COR-L47 (cell line): ENCODE data around the gene SWAP70.
"Not testable (repeated sequence)": the region's sequence is repeated elsewhere in the genome, so short reads cannot be mapped to it uniquely, and the experiment has no call there.

Source experiments
- DNase-seq: peaks from one replicate; lab custom pipeline; 2025; lab: John Stamatoyannopoulos, UW

Gene SWAP70

DNA sequence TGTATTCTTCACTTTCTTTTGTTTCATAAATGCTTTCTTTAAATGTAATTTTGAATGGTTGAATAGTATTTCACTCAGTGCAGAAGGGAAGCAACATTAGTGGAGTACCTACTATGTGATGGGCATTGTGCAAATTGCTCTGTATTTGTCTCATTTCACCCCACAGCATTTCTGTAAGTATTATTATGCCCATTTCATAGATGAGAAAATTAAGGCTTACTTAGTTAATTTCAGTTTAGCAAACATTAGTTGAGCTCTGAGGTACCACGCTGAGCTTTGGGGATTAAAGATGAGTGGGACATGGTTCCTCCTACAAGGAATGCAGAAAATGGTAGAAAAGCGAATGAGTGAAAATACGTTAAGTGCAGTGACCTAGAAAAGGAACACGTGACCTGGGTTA is 58.1 kb downstream of the SWAP70 start:
- no peak for DNase-seq

DNA sequence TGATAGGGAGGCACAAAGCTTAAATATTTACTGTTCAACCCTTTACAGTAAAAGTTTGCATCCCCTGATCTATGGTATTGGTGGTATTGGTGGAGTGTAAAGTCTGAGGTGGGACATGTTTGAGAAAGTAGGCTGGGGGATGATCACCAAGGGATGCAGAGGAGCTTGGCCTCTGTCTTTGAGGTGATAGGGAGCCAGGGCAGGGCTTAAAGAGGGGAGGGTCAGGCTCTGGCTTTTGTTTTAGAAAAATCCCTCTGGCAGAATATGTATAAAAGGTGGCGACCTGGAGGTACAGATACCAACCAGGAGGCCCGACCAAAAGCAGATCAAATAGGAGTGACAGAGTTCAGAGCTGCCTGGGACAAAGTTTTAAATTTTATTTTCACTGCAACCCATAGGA is 59.0 kb downstream of the SWAP70 start:
- no peak for DNase-seq

DNA sequence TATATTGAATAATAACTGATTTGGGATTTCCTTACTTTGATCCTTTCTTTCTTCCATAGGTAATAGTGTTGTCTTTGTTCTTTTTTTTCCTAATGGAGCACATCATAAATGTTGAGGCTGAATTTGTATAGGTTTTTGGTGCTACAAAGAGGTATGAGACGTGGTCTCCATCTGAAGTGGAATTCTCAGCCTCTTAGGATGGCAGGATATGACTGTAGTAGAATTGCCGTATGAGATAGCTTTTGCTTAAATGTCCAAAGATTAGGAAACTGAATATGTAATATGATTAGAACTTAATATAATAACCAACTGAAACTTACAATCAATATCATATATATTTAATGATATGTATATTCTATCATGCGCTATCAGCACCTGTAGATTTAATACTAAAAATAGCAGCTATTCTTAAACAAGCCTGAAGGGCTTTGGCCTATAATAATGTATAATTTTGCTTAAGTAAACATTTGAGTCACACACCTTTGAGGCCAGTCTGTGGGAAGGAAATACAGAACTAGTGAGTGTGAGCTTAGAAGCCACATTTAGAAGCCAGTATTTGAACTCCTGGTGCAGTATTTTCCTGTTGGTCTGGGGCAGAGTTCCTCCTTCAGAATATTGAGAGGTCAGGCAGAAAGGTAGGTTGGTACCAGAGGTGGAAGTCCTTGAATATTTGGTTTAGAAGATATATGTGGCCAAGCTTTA is 62.6 kb downstream of the SWAP70 start:
- DNase-seq: peak; percentile 56

DNA sequence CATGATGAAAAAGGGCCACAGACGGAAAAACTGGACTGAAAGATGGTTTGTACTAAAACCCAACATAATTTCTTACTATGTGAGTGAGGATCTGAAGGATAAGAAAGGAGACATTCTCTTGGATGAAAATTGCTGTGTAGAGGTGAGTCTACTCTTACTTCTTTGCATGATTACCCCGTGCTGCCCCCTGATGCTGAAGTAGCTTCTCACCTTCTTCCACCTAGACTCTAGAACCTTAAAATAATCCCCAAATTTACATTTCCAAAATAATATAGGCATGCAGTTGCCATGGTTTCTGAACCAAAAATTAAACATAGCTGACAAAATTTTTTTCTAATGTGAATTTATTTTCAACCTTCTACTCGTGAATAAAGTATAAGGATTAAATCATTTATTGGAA is 64.2 kb downstream of the SWAP70 start:
- no peak for DNase-seq

DNA sequence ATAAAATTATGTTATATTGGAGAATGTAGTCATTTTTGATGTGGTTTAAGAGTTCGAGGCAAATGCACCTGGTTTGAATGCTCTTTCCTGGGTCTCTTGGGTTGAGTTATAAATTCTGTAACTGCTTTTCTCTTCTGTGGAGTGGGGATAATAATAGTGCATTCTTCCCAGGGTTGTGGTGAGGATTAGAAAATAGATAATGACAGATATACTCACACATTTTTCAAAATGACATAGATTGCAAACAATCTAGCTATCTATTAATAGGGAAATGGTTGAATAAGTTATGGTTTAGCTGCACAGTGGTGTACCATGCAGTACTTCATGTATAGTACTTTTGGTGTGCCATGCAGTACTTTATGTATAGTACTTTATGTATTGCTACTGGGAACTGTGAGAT is 67.4 kb downstream of the SWAP70 start:
- DNase-seq: no peak

DNA sequence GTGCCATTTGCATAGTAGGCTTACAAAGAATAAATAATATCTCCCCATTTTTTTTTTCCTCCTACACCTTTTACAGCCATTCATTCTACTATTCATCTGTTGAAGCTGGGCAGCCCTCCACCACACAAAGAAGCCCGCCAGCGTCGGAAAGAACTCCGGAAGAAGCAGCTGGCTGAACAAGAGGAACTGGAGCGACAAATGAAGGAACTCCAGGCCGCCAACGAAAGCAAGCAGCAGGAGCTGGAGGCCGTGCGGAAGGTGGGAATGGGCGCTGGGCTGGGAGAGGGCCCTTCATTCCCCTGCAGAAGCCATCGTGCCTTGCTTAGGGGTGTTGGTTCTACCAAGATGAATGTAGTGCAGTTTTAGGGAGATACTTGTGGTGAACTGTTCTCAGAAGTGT is 68.6 kb downstream of the SWAP70 start:
- DNase-seq: no peak

DNA sequence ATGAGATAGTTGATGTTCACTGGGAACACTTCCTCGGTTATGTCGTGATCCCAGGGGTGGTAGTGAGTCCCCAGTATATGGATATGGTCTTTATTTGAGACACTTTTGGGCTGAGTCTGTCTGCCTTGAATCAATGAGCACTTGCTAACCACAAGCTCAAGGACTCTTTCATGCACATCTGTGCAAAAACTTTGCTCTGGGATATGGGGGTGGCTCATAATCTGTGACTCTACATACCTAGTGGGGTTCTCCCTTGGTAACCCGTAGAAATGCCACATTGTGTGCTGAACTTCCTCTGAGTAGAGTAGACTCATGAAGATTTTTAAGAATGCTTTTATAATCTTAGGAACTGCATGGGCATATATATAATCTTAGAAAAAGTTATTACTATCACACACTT is 69.3 kb downstream of the SWAP70 start:
- DNase-seq: no peak

DNA sequence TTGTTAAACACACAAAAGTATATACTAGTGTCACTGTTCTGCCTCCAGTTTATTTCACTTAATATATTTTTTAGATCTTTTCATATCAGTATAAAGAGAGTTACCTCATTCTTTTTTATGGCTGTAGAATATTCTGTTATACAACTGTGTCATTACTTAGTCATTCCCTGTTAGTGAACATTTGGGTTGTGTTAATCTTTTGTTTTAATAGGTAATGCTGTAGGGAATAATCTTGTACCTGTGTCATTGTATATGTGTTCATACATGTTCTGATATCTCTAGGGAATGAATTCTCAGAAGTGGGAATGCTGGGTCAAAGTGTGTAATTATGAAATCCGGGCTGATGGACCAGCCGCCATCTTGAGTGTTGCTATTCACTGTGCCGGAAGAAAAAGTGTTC is 71.4 kb downstream of the SWAP70 start:
- DNase-seq: no peak

DNA sequence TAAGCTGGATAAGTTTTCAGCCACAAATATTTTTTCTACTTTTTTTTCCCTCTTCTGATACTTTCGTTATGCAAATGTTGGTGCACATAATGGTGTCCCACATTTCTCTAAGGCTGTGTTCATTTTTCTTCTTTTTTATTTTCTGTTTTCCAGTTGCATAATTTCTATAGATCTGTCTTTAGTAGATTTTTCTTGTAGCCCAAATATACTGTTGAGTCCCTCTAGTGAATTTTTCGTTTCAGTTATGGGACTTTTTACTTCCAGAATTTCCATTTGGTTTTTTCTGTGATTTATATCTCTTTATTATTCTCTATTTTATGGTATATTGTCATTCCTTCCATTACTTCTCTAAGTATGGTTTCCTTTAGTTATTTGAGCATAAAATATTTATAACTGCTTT is 72.0 kb downstream of the SWAP70 start:
- DNase-seq: no peak

DNA sequence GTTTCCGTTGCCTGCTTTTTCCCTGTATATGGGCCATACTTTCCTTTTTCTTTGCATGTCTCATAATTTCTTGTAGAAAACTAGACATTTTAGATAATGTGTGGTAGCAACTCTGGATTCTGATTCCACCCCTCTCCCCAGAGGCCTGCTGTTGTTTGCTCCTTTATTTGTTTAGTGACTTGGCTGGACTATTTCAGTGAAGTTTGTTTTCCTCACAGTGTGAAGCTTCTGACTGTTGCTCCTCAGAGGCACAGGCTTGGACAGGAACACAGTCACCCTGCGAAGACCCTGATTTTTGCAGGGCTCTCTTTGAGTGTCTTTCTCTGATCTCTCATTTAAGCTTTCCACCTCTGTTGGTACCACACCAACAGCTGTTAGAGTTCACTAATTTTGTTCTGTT is 72.5 kb downstream of the SWAP70 start:
- no peak for DNase-seq

DNA sequence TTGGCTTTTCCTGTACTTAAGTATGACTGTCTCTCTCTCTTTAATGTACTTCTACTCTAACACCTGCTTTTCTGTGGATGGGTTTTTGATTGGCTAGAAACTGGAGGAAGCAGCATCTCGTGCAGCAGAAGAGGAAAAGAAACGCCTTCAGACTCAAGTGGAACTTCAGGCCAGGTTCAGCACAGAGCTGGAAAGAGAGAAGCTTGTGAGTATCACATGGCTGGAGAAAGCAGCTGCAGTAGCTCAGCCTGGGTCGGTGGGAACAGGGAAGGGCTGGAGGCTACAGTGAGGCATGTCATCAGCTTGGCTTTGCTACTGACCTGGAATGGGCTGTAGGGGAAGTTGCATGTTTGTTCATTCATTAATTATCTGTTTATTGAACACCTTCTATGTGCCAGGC is 74.2 kb downstream of the SWAP70 start:
- DNase-seq: no peak

DNA sequence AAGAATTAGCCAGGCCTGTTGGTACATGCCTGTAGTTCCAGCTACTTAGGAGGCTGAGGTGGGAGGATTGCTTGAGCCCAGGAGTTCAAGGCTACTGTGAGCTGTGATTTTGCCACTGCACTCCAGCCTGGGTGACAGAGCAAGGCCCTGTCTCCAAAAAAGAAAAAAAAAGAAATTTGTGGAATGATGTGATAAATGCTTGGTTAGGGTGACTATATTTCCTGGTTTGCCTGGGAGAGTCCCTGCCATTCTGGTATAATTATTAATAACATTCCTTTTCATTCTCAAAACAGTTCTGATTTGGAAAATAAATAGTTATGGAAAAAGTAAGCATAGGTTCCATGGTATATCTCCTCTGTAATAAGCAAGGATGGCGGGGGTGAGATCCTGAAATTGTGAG is 74.8 kb downstream of the SWAP70 start:
- no peak for DNase-seq

DNA sequence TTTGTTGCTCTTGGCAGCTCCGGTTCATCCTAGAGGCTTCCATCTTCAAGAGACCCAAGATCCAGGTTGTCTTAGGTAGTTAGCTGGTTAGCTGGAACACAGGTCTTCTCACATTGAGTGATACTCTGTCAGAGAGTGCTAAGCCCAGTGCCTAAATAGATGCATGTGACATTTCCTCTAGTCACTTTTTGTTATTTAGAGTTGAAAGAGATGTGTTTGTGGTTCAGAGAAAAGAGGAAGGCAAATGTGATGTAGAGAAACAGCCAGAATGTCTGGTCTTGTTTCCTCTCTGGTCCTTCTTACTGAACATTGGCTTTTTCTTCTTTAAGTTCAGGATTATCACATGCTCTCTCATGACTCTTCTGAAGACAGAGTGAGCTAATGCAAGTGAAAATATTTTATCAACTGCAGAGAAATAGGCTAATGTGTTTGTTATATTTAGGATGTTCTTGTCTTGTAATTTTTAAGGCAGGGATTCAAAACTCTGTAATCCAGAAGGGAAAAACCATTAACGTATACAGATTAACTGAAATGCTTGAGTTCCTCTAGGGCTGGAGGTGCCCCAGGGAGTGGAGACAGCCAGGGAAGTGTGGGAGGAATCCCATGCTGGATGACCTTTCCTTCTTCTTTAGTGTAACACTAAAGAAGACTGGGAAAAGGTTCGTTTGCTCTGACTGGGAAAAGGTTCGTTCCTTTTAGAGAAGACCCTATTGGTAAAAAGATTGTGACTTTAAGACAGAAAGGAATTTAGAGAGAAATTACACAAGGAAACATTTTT is 75.4 kb downstream of the SWAP70 start:
- no peak for DNase-seq

DNA sequence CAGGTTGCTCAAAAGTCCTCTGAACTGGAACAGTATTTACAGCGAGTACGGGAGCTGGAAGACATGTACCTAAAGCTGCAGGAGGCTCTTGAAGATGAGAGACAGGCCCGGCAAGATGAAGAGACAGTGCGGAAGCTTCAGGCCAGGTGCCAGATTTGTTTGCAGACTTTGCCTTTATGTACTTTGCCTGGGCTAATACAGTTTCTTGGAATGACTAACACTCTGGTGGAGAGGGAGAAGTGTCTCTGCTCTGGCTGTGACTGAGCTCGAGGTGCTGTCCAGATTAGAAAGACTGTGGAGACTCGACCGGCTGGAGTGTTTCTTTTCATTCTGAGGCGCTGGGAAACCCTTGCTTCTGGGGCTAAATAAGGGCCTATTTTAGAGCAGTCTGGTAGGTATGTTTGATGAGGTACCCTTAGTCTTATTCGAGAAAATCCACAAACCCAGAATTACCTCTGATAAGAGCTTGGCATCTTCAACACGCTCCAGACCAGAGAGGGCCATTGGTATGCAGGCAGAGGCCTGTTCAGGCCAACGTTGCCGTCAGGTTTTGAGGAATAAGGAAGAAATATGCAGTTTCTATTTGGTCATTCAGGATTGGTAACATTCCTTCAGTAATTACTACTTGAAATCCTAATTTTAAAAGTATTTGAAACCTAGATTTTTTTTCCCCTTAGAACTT is 76.5 kb downstream of the SWAP70 start:
- DNase-seq: no peak

DNA sequence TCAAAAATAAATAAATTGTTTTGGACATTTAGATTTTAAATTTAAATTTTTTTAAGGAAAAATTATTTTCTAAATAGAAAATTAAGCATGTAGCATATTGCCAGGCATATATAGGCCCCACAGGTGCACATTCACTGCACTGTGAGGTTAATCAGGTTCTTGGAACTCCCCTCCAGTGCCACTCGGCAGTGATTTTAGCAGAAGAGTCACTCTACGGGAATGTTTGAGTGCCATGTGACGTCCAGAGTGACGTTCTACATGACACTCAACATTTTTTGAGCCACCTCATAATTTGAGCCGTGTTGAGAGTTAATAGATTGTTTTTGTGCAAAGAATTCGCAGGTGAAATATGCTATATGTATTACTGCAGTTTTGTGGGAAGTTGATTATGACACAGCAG is 77.4 kb downstream of the SWAP70 start:
- DNase-seq: no peak

DNA sequence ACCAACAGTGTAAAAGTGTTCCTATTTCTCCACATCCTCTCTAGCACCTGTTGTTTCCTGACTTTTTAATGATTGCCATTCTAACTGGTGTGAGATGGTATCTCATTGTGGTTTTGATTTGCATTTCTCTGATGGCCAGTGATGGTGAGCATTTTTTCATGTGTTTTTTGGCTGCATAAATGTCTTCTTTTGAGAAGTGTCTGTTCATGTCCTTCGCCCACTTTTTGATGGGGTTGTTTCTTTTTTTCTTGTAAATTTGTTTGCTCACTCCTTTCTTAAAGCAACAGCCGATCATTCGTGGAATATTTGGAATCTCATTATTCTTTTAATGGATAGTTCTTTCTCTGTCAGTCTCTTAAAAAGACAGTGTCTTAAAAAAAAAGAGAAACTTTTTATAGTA is 79.6 kb downstream of the SWAP70 start:
- DNase-seq: not testable (repeated sequence)

DNA sequence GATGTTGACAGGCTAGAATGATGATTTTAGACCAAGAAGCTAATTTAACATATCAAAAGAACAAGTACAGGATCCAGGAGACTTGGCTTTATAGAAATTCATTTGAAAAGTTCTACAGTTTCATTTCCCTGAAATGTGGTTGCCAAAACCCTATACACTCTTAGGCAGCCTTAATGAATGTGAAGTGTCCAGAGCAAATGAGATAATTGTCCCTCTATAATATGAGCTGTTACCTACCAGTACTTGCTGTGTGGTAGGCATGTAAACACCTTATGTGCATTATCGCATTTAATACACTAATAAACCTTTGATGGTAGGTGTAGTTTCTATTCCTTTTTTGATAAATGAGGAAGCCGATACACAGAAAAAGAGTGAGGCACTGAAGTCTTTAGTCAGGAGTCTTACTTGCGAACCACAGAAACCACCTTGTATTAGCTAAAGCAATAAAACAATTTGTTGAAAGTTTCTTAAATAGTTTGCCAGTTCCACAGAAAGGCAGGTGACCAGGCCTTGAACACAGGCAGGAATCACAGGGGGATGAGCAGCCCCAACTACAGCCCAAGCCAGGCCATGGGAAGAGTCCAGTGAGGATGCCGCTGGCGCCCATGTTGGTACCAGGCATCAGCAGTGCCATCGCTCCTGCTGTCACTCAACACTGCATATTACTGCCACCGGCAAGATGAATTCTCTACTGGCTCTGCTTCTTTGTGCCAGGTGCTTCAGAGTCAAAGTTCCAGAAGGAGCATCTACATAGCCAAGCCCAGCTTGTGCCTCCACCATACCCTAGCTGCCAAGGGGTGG is 81.7 kb downstream of the SWAP70 start:
- no peak for DNase-seq

DNA sequence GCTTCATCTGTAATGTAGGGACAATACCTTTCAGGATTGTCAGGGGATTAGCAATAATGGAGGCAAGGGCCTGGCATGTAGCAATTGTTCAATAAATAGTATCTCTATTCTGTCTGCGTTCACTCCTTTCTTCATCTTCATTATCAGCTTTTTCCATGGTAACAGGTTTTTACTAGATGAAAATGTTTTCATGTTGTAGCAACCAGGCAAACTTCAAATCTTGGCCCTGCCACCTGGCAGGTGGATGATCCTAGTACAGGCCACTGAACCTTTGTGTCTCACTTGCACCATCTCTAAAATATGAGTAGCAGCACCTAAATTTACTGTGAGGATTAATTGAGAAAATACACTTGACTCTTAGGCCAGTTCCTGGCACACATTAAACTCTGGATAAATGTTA is 83.4 kb downstream of the SWAP70 start:
- no peak for DNase-seq

DNA sequence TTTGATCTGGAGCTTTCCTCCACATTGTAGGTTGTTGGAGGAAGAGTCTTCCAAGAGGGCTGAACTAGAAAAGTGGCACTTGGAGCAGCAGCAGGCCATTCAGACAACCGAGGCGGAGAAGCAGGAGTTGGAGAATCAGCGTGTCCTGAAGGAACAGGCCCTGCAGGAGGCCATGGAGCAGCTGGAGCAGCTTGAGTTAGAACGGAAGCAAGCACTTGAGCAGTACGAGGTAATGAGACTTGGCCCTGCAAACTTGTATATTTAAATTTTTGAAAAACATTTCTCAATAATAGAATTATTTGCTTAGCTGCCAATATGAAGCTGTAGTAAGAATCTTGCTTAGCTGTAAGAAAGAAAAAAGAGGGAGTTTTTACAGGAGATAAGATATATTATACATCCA is 84.0 kb downstream of the SWAP70 start:
- DNase-seq: no peak

DNA sequence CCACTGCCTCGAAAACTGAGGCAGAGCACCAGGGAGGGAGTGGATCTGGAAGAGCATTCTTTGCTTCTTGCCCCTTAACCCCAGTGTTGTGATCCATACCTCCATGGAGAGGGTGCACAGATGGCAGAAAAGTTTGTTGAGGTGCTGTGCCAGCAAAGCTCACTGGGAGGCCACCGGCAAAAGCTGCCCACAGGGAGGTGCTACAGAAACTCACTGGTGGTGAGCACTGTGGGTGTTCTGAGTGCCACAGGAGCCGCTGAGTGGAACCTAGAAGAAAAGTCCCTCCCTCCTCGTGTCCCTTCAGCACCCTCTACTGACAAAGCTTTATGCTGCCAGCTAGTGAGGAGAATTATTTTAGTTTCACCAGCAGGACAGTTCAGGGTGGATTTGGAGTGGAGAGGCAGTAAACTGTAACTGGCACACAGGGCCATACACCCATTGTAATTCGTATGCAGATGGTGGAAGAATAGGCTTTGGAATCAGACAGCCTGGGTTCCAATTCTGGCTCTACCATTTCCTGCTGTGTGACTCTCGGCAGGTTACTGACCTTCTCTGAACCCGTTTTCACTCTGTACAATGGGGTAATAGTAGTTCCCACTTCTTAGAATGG is 84.6 kb downstream of the SWAP70 start:
- DNase-seq: peak; percentile 76

DNA sequence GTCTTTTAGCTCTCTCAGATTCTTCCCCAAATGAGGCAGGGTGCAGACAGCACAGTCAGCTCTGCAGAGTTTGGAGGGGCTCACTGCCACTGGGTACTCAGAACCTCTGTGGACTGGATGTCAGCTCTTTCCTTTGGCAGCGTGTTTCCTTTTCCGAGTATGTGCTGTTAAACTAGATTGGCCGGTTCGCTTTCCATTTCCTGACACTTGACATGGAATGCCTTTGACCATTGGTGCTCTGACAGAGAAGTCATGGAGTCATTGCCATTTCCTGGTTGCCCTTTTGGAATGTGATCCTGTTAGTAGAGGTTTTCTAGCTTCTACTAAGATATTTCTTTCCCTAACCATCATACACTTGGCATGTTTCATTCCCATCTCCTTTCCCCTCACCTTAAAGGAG is 86.7 kb downstream of the SWAP70 start:
- DNase-seq: no peak

DNA sequence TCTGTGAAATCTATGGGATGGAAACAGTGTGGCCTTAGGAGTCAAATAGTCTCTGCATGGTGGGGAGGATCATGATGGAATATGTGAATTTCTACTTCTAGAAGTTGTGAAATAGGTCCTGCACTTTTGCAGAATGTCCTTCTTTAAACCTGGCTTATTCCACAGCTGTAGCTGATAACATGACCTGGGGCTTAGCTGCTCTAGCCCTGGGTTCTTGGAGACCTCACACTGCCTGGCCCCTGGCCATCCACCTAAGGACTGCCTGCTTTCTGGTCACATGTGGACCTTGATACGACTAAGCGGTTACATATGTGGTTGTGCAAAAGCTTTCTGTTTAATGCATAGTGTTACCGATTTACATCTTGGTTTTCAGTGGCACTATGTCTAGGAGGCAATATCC is 88.2 kb downstream of the SWAP70 start:
- no peak for DNase-seq
